Hematopoietic multipotent progenitor cell (in vitro differentiated cells): Measurements from ENCODE around the gene DGKD. TPM values are rescaled to one million over a fixed set of nuclear protein-coding genes. Genes with fewer than 3 reads are reported as not detected.
A peak's percentile ranks its signal among the peaks of the same experiment; 100 is the strongest.

Experiments
- DNase-seq, 3 donors: peaks; one replicate each; pipeline ENCODE4 v3.0.0-alpha.2; 2011 to 2015; ENCODE audit warnings: low read depth in 2 of 3, low spot score in 2 of 3
- total RNA-seq: library from RNA; depleted of rRNA; stranded (reverse); fragments of >200 nt; gene quantifications from one replicate; pipeline ENCODE4 v1.2.3, GENCODE V29; 2012

DGKD gene, protein sequence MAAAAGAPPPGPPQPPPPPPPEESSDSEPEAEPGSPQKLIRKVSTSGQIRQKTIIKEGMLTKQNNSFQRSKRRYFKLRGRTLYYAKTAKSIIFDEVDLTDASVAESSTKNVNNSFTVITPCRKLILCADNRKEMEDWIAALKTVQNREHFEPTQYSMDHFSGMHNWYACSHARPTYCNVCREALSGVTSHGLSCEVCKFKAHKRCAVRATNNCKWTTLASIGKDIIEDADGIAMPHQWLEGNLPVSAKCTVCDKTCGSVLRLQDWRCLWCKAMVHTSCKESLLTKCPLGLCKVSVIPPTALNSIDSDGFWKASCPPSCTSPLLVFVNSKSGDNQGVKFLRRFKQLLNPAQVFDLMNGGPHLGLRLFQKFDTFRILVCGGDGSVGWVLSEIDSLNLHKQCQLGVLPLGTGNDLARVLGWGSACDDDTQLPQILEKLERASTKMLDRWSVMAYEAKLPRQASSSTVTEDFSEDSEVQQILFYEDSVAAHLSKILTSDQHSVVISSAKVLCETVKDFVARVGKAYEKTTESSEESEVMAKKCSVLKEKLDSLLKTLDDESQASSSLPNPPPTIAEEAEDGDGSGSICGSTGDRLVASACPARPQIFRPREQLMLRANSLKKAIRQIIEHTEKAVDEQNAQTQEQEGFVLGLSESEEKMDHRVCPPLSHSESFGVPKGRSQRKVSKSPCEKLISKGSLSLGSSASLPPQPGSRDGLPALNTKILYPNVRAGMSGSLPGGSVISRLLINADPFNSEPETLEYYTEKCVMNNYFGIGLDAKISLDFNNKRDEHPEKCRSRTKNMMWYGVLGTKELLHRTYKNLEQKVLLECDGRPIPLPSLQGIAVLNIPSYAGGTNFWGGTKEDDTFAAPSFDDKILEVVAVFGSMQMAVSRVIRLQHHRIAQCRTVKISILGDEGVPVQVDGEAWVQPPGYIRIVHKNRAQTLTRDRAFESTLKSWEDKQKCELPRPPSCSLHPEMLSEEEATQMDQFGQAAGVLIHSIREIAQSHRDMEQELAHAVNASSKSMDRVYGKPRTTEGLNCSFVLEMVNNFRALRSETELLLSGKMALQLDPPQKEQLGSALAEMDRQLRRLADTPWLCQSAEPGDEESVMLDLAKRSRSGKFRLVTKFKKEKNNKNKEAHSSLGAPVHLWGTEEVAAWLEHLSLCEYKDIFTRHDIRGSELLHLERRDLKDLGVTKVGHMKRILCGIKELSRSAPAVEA
- total RNA-seq, result 25.9 TPM

DNA sequence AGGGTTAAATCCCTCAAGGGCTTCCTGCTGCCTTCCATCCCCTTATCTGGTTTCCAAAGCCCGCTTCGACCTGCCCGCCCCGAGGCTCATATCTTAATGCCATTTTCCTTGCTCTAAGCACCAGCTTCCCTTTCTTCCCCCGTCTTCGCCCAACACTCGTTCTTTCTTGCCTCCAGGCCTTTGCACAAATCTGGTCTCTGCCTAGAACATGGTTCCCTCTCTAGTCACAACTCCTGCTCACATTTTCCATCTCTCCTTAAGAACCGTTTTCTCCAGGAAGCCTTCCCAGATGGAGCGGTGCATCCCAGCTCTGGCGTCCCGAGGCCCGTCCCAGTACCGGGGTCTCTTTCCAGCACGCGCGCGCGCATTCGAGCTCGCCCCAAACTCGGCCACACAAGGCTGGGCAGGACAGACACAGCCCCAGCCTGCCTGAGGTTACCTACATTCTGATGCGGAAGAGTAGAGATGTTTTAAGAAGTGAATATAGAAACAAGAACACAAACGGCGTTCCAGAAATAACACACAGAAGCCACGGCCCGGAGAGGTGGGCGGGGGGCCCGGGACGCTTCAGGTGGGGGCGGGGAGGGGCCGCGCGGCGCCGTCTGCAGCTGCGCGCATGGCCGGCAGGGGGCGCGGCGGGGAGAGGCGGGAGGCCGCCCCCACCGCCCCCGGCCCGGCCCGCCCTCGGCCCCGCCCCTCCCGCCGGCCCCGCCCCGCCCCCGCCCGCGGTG lies at the start of gene DGKD:
Gene DGKD, plus strand, starts transcription at position 726 of the 731 bp plus-strand sequence. CDS start 25 bp downstream, outside the sequence.
- DNase-seq, result peak; percentile 59 to 75 (median 65)

DNA sequence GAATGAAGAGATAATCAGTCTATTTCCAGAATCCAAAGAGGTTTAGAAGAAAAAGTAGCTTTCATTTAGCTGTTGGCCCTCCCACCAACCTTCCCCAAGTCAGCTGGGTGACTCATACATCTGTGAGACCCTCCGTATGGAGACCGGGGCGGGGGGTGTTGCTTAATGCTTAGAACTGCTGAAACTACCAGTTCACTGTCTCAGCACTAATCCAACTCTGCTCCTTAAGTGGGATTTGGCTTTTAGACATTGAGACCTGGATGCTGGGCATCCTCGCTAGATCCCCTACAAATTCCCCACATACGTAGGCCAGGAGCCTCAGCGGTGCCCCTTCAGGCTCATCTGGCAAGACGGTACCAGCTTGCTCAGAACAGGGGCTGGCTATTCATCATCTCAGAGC lies 46.7 kb upstream of the DGKD start, which contains the start of gene SAG:
Gene SAG, plus strand, starts transcription at position 252 of the 400 bp plus-strand sequence. CDS start 1,374 bp downstream, outside the sequence.
- DNase-seq, result no peak

DNA sequence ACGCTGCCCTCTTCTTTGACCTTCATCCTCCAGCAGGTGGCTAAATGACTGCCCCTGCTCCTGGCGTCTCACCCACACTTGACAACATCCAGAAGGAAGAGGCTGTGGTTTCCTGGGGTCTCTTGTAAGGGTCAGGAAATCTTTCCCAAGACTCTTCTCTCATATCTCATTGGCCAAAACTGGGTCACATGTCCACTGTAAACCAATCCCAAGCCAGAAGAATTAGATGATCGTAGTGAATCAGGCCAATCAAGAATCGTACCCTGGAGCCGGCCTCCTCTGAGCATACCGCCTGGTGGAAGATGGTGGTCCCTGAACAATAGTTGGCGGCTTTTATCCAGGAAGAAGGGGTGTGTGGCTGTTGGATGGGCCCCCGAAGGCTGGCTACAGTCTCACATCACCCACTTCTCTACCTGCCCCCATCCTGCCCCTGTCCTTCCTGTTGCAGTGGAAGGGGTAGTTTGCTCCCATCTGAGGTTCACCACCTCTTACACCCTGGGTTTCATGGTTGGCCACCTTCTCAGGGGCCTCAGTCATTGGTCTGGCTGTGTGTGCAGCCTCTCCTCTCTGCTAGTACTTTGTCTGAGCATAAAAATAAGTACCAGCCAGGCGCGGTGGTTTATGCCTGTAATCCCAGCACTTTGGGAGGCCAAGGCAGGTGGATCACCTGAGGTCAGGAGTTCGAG lies 42.9 kb upstream of the DGKD start:
- no peak for DNase-seq

DNA sequence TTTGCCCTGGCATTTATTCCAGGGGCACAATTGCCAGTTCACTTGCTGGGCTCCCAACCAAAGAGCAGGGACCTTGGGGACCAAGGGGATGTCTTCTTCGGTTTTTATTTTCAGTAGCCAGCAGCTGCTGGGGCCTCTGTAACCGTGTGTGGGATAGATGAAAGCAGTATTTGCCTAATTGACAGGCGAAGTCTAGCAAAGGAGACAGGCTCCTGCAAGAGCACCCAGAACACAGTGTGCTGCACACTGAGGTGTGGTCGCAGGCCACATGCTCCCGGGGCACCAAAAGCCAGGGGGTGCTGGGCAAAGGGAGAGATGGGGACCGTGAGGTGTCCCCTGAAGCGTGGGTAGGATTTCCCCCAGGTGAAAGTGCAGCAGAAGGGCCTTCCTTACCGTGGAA lies 41.4 kb upstream of the DGKD start:
- DNase-seq, result no peak

DNA sequence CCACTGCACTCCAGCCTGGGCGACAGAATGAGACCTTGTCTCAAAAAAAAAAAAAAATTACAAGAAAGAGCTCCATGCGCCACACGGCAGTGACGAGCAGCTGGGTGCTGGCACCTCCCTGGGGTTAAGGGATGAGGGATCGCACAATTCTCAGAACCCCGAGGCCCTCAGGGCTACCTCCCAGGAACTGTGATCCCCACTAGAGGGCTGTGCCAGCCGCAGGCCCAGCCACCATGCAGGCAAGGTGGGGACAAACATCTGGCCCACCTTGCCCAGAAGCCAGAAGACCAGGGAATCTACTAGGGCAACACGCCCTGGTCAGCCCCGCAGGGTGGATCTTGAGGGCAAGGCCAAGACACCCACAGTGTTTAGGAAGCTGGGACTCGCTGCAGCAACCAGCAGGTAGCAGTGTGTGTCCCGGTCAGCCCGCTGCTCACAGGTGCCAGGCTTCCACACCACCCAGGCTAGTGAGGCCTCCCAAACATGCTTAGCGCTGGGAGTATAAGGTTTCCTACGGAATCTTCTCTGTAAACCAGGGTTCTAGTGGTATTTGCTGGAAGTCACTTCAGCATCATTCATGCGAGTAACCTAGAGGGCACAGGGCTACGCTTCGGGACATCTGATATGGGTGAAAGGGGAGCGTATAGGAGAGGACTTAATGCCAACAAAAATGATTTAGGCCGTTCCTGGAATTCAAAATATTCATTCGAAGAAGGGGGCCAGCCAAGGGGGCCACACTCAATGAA lies 39.9 kb upstream of the DGKD start:
- no peak for DNase-seq

DNA sequence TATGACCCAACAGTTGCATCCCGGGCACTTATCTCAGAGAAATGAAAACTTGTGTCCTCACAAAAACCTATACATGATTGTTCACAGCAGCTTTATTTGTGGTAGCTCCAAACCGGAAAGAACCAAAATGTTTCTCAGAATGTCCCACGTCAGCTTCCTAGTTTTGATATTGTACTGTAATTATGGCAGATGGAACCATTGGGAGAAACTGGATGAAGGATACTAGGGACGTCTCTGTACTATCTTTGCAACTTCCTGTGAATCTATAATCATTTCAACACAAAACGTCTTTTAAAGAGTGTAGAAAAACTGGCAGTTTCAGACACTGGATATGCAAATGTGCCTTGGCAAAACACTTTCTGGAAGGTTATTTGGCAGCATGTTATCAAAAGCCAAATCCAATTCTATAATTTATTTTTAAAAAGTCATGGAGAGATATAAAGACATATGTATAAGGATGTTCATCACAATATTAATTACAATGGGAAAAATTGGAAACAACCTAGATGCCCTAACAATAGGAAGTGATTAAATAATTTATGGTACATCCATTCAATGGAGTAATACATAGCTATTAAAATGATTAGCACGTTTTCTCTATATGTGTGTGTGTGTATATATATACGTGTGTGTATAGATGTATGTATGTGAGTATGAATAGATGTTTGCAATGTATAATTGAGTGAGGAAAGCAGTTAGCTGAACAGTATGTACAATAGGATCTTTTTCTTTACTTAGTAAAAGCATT lies 36.9 kb upstream of the DGKD start:
- DNase-seq, result no peak

DNA sequence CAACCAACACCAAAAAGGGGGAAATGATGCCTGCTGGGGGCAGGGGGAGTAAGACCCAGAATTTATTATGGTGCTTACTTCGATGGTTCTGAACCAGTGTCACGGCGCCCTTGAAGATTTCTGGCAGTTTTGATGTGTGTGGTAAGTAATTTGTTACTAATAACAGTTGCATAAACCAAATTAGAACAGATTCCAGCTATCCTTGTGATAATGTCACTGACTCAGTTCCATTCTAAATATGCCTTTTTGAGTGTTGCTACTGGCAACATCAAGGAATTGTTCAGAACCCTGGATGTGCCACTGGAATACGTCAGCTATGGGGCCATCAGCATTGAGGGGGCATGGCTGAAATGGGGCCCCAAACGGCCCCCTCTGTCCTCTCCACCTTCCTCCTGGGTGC lies 35.0 kb upstream of the DGKD start:
- DNase-seq, result no peak

DNA sequence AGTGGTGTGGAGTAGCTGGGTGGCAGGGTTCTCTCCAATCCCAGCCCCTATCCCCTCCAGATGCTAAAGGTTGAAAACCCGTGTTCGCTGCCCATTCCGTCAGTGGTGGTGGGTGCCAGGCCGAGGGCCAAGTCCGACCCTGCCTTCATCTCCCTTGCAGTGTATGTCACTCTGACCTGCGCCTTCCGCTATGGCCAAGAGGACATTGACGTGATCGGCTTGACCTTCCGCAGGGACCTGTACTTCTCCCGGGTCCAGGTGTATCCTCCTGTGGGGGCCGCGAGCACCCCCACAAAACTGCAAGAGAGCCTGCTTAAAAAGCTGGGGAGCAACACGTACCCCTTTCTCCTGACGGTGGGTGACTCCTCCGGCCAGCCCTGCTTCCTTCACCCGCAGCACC lies 33.8 kb upstream of the DGKD start:
- no peak for DNase-seq

DNA sequence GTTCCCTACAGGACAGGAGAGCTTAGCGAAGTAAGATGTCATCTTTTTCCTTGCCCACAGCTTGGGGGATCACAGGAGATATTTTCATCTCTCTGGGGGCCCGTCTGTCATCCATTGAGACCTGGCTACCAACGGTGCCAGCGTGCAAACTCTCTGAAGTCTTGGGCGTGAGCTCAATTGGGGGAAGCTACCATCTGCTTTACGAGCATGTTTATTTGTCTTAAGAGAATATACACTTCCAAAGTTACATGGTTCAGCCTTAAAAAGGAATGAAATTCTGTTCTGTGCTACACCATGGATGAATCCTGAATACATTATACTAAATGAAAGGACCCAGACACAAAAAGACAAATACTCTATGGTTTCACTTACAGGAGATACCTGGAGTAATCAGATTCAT lies 33.1 kb upstream of the DGKD start:
- DNase-seq, result no peak

DNA sequence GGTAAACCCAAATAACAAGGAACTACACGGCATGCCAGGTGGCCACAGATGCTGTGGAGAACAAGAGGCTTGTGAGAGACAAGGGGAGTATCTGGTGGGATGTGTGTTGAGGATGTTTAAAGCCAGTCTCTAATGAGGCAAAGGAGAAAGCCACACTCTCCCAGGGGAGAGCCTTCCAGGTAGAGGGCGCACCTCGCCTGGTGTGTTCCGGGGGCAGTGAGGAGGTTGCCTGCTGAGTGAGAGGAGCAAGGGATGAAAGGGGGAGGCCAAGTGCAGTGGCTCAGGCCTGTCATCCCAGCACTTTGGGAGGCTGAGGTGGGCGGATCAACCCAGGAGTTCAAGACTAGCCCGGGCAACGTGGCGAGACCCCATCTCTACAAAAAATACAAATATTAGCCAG lies 30.4 kb upstream of the DGKD start:
- no peak for DNase-seq

DNA sequence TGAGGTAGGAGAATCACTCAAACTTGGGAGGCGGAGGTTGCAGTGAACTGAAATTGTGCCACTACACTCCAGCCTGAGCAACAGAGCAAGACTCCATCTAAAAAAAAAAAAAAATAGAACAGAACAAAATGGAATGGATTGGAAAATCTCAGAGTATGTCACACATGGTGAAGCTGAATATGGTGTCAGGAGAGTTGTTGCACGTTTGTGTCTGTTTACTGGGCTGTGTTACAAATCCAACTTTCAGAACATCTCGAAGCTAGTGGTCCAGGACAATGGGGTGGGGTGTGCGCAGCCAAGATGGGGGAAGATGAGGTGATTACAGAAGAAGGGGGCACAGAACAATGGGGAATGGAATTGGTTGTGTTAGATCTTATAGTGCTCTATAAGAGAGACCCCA lies 29.0 kb upstream of the DGKD start:
- no peak for DNase-seq

DNA sequence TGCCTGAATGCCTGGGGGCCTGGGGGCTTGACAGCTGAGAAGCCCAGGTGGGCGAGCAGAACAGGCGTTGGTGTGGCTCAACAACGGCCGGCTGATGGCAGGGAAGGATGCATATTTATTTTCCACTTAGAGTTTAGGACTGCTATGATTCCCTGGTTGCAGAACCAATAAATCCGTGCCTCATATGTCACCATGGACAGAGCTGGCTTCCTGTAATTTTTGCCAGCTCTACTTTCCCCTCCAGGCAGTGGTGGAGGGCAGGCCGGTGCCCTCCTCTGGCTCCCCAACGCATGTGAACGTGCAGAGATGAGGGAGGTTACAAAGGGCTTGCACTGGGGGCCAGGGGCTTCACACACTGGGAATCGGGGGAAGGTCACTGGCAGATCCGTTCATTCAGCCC lies 28.5 kb upstream of the DGKD start:
- no peak for DNase-seq

DNA sequence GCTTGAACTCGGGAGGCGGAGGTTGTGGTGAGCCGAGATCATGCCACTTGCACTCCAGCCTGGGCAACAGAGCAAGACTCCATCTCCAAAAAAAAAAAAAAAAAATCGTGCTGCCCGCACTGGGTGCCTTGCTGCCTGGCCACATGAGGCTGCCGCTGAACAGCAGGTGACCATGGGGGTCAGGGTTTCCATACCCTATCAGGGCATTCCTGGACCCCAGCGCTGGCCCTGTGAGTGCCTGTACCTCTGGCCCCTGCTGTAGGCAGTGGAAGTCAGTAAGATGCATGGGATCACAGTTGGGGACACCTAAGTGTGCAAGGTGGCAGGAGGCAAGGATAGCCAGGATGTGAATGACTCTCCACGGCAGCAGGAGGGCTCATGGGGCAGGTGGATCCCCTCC lies 27.8 kb upstream of the DGKD start:
- DNase-seq, result no peak

DNA sequence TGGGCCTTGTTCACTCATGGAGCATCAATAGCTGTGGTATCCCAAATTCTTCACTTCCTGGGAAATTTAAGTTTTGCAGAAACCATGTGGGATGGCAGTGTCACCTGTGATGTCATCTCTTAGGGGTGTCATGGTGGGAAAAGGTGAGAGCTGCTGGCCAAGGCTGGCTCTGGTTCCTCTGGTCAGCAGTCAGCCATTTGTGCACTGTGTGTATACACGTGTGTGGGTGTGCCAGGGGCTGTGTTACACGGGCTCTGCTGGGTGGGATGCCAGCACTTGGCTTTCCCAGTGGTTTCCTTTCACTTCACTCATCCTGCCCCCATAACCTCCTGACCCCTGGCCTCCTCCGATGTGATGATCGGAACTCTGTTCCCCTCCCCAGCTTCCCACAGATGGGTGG lies 25.4 kb upstream of the DGKD start:
- DNase-seq, result no peak

DNA sequence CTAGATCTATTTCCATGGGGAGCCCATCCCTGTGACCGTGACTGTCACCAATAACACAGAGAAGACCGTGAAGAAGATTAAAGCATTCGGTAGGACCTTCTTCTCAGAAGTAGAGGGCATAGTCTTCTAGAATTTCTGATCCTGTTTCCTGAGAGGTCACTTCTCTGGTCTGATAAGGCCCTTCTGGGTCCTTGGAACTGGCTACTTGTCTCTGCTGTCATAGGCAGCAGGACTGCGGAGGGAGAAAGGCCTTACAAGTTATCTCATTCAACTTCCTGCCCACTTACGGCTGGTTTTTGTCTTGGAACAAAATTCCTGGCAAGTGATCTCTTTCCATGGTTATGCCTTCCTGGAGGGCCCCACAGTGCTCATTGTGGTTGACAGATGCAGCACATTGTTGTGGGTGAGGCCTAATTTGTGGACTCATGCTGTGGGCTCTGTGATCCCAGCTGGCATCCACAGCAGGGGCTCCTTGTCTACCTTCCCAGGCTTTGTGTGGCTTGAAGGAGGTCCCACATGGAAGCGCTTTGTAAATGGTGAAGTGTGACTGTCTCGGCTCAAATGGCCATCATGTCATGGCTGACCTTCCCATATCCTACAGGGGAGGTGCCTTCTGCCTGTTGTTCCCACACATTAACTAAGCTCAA lies 24.7 kb upstream of the DGKD start:
- no peak for DNase-seq

DNA sequence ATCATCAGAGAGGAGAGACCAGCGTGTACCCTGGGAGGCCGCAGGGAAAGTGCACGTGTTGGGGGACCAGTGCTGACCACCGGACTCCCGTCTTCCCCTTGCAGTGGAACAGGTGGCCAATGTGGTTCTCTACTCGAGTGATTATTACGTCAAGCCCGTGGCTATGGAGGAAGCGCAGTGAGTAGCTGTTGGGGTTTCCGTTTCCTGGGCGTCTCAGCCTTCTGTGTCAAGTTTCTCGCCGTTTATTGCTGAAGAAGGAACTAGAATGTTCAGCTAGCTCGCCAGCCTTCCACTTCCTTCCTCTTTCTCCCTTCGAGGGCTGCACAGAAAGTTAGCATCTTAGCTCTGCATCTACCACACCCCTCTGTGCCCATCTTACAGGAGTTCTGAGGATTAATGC lies 22.8 kb upstream of the DGKD start:
- DNase-seq, result peak; percentile 57 to 97 (median 94)

DNA sequence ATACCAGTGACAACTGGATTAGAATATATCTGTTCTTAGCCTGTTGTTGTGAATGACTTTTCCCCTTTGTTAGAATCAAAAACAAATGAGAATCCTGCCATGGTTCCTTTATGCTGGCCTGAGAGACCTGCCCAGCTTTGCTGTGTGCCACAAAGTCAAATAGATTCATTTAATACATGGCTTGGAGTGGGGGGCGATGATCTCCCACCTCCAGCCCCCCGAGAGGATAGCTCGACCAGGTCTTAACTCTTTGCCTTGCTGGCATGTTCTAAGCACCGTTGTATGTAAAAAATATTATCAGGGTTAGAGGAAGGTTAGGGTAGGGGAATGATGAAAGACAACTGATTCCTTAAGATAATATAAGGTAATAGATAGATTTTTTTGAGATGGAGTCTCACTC lies 22.2 kb upstream of the DGKD start:
- no peak for DNase-seq

DNA sequence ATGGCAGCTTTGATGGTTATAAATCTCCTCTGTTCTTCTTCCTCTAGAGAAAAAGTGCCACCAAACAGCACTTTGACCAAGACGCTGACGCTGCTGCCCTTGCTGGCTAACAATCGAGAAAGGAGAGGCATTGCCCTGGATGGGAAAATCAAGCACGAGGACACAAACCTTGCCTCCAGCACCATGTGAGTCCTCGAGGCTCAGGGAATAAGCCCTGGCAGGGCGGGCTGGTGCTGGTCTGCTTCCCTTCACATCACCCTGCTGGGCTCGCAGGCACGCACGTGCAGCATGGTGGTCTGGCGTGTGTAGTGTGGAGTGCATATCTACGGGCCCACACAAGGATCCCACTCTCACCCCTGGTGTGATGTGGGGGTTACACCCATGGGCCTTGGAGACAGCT lies 19.4 kb upstream of the DGKD start:
- no peak for DNase-seq
